ENCODE data around the gene SH3RF3. TPM values are rescaled to one million over a fixed set of nuclear protein-coding genes. Genes with fewer than 3 reads are reported as not detected.

The SH3RF3 gene
- total and polyA plus RNA-seq, 12 donors, result 0.72 to 19.1 (median 12.2) TPM

- Histone ChIP-seq H3K9me3 (replicated peaks in 1 of 3) (no peaks in the 10 kb centered on the region), H3K27me3 (no peaks in the 10 kb centered on the region), H3K4me3 (no peak overlapping the region), H3K27ac (no peak overlapping the region), H3K36me3 (replicated peaks in 1 of 2) (no peaks in the 10 kb centered on the region), H3K4me1 (replicated peaks in 1 of 2) (peaks cover 0 to 7% of the 10 kb centered on the region in 2 donors)
- 90 to 94% (median 93%) methylated on average over 4 to 11 of the region's 11 CpGs for WGBS, 4 donors
- DNase-seq, result no peak
- intact Hi-C loops (cut with DNase I), result no loop called here
- TF ChIP-seq CTCF (IDR thresholded peaks at IDR 0.05), result no peak
- no peak for TF ChIP-seq POLR2A (IDR thresholded peaks at IDR 0.05)
These were observed 166.2 kb downstream of the SH3RF3 start for GRCh38 chr2:109295070-109295780.

GRCh38 chr2:109295781-109296117 is 166.7 kb downstream of the SH3RF3 start:
- Histone ChIP-seq H3K4me3 (no peak overlapping the region), H3K9me3 (replicated peaks in 1 of 3) (no peaks in the 10 kb centered on the region), H3K4me1 (replicated peaks in 1 of 2) (peaks cover 0 to 7% of the 10 kb centered on the region in 2 donors), H3K27me3 (no peaks in the 10 kb centered on the region), H3K36me3 (replicated peaks in 1 of 2) (no peaks in the 10 kb centered on the region), H3K27ac (no peak overlapping the region)
- TF ChIP-seq POLR2A (IDR thresholded peaks at IDR 0.05), result no peak
- DNase-seq, result no peak
- 60 to 97% (median 88%) methylated on average over 1 to 4 of the region's 4 CpGs for WGBS, 4 donors
- intact Hi-C loops (cut with DNase I), result no loop called here

- no peak overlapping the region for H3K4me3 ChIP-seq
- H3K9me3 ChIP-seq (replicated peaks in 1 of 3), result no peaks in the 10 kb centered on the region
- DNase-seq, result no peak
- no peak for TF ChIP-seq POLR2A (IDR thresholded peaks at IDR 0.05)
- TF ChIP-seq CTCF (IDR thresholded peaks at IDR 0.05), result no peak
- 89 to 97% (median 95%) methylated on average over 8 to 11 of the region's 11 CpGs for WGBS, 4 donors
- no peaks in the 10 kb centered on the region for H3K4me1 ChIP-seq (replicated peaks in 1 of 2)
- intact Hi-C loops (cut with DNase I), result no loop called here
- H3K27ac ChIP-seq, result no peak overlapping the region
- H3K36me3 ChIP-seq (replicated peaks in 1 of 2), result no peaks in the 10 kb centered on the region
- no peaks in the 10 kb centered on the region for H3K27me3 ChIP-seq
These were observed 168.8 kb downstream of the SH3RF3 start for GRCh38 chr2:109297566-109298490.

- no peak for TF ChIP-seq POLR2A (IDR thresholded peaks at IDR 0.05)
- TF ChIP-seq CTCF (IDR thresholded peaks at IDR 0.05), result no peak
- intact Hi-C loops (cut with DNase I), result no loop called here
These were observed 169.8 kb downstream of the SH3RF3 start for GRCh38 chr2:109298851-109299250.

More at GRCh38 chr2:109298851-109299250, 169.8 kb downstream of the SH3RF3 start:
- H3K36me3 ChIP-seq (replicated peaks in 1 of 2), result no peaks in the 10 kb centered on the region
- no peak overlapping the region for H3K4me3 ChIP-seq
- no peak for DNase-seq
- WGBS, 4 donors, result 90 to 95% (median 92%) methylated on average over 2 to 6 of the region's 6 CpGs
- no peaks in the 10 kb centered on the region for H3K9me3 ChIP-seq (replicated peaks in 1 of 3)
- no peak overlapping the region for H3K27ac ChIP-seq
- no peaks in the 10 kb centered on the region for H3K4me1 ChIP-seq (replicated peaks in 1 of 2)
- H3K27me3 ChIP-seq, result no peaks in the 10 kb centered on the region

Data from adrenal gland (tissue), 12 donors.